NCI-H748 (cell line): ENCODE measurements around the gene CCND2.
A peak's percentile ranks its signal among the peaks of the same experiment; 100 is the strongest.

ENCODE experiments used
- DNase-seq: peaks from one replicate; lab custom pipeline; 2025; ENCODE audit not compliant: unreplicated experiment; lab: John Stamatoyannopoulos, UW

CCND2 gene

GRCh38 chr12:4289231-4289878, 15.8 kb downstream of the CCND2 start:
- DNase-seq, result no peak

- no peak for DNase-seq
Measured at GRCh38 chr12:4289998-4290790, 16.6 kb downstream of the CCND2 start.

- no peak for DNase-seq
Measured at GRCh38 chr12:4292341-4293073, 18.9 kb downstream of the CCND2 start.

GRCh38 chr12:4293299-4293965, 19.9 kb downstream of the CCND2 start:
- DNase-seq, result no peak

- no peak for DNase-seq
Measured at GRCh38 chr12:4293966-4294505, 20.5 kb downstream of the CCND2 start.

GRCh38 chr12:4296751-4297150, 23.2 kb downstream of the CCND2 start:
- no peak for DNase-seq

- no peak for DNase-seq
Measured at GRCh38 chr12:4297617-4298016, 24.1 kb downstream of the CCND2 start.

GRCh38 chr12:4300883-4301282, 27.3 kb downstream of the CCND2 start:
- no peak for DNase-seq

- DNase-seq, result no peak
Measured at GRCh38 chr12:4301932-4302501, 28.5 kb downstream of the CCND2 start.

- no peak for DNase-seq
Measured at GRCh38 chr12:4302881-4303280, 29.3 kb downstream of the CCND2 start.

GRCh38 chr12:4303750-4304149, 30.2 kb downstream of the CCND2 start:
- DNase-seq, result no peak

- DNase-seq, result peak; percentile 81
Measured at GRCh38 chr12:4307593-4308333, 34.2 kb downstream of the CCND2 start.

GRCh38 chr12:4308334-4308950, 34.9 kb downstream of the CCND2 start:
- DNase-seq, result no peak

- DNase-seq, result no peak
Measured at GRCh38 chr12:4311776-4312175, 38.2 kb downstream of the CCND2 start.

- DNase-seq, result no peak
Measured at GRCh38 chr12:4312251-4312650, 38.7 kb downstream of the CCND2 start.

GRCh38 chr12:4320497-4320852, 46.9 kb downstream of the CCND2 start:
- no peak for DNase-seq

GRCh38 chr12:4320853-4321701, 47.5 kb downstream of the CCND2 start, which contains the start of gene TIGAR:
Gene TIGAR (plus strand): TSS chr12:4321213. CDS start chr12:4321272, 59 bp downstream.
- DNase-seq, result peak; percentile 95

GRCh38 chr12:4322726-4323125, 49.2 kb downstream of the CCND2 start:
- no peak for DNase-seq
